ENCODE measurements around the gene TAS2R42.

Gene TAS2R42

DNA sequence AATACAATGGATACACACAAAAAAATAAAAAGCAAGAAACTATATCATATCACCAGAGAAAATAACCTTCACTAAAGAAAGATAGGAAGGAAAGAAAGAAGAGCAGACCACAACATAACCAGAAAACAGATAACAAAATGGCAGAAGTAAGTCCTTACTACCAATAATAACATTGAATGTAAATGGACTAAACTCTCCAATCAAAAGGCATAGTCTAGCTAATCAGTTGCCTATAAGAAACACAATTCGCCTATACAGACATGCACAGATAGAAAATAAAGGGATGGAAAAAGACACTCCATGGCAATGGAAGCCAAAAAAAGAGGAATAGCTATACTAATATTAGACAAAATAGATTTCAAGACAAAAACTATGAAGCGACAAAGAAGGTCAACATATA lies 43.4 kb downstream of the TAS2R42 start:
- no peak for DNase-seq

DNA sequence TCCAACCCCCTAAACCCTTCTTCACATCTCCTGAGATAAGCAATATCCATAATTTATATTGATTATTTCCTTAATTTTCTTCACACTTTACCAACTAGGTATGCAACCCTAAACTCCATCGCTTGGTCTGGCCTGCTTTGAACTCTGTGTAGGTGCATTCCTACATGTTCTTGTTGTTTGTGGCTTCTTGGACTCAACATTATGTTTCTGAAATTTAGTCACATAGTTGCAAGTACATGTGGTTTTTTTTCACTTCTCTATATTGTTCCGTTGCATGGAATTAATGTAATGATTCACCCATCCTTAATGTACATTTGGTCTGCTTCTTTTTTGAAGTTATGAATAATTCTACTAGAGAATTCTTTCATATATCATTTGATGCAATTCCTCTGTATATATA lies 50.7 kb downstream of the TAS2R42 start:
- no peak for DNase-seq
